Measurements from ENCODE around the gene DLG2. TPM values are rescaled to one million over a fixed set of nuclear protein-coding genes. Genes with fewer than 3 reads are reported as not detected.

Gene DLG2
- total RNA-seq, 4 donors from 2014 or later = 7.3 to 14.1 (median 11.1) TPM

DNA sequence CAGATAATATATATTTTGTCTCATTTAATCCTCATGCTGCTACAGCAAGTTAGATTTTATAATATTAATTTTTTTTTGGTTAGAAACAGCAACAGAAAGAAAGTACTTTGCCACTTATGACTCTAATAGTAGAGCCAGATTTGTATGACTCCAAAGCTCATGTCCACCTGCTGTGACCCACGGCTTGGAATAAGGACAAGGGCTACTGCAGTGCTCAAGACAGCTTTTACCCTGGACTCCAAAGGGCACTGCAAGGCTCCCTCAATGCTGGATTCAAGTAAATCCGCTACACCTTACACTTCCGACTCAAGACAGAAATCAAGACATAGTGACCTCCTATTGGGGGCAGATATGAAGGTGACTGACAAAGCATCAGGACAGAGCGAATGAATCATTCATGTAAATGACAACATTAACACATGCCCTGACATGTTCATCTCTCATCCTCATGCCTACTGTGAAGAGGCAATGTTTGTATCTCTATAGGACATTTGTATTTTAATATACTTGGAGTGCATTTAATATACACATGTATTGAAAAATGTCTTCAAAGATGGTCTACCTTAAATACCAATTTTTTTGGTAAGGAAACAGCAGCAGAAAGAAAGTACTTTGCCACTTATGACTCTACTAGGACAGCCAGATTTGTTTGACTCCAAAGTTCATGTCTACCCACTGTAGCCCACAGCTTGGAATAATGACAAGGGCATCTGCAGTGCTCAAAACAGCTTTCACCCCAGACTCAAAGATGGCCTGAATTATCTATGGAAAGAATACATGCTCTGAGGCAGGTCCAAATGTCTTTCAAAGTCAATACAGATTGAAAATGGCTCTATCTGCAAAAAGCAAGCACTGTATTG, 1965.4 kb downstream of the DLG2 start:
- no peaks in the 10 kb centered on the region for H3K36me3 ChIP-seq
- no peak for DNase-seq (ENCODE audit: extremely low spot score)
- no peaks in the 10 kb centered on the region for H3K27me3 ChIP-seq
- no peaks in the 10 kb centered on the region for H3K4me1 ChIP-seq
- no peak overlapping the region for H3K27ac ChIP-seq (replicated peaks in 1 of 4)
- no peak overlapping the region for H3K4me3 ChIP-seq
- intact Hi-C loops (cut with DNase I) = no loop called here
- no peaks in the 10 kb centered on the region for H3K9me3 ChIP-seq
- 88% methylated on average over 4 of the region's 4 CpGs for WGBS
- TF ChIP-seq, protein P1, sequence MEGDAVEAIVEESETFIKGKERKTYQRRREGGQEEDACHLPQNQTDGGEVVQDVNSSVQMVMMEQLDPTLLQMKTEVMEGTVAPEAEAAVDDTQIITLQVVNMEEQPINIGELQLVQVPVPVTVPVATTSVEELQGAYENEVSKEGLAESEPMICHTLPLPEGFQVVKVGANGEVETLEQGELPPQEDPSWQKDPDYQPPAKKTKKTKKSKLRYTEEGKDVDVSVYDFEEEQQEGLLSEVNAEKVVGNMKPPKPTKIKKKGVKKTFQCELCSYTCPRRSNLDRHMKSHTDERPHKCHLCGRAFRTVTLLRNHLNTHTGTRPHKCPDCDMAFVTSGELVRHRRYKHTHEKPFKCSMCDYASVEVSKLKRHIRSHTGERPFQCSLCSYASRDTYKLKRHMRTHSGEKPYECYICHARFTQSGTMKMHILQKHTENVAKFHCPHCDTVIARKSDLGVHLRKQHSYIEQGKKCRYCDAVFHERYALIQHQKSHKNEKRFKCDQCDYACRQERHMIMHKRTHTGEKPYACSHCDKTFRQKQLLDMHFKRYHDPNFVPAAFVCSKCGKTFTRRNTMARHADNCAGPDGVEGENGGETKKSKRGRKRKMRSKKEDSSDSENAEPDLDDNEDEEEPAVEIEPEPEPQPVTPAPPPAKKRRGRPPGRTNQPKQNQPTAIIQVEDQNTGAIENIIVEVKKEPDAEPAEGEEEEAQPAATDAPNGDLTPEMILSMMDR (IDR thresholded peaks at IDR 0.05) = no peak
- no peak for TF ChIP-seq POLR2AphosphoS5 (IDR thresholded peaks at IDR 0.05)
- no peak for TF ChIP-seq EP300 (IDR thresholded peaks at IDR 0.05)
- TF ChIP-seq POLR2A (IDR thresholded peaks at IDR 0.05; ENCODE audit: low read depth) = no peak

DNA sequence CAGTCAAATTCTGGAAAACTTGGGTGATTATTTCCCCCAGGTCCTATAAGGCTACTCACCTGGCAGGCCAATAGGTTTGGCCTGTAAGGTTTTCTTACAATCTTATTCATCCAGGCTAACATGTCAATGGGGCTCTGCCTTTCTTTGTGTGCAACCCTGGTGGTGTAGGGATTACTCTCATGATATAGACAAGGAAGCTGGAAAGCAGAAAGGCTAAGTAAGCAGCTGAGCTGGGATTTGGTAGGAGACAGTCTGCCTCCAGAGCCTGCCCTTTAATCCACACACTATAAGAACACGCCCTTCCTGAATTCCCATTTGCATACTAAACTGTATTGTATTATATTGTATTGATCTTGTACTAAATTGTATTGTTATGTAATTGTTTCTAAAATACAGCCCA, 1967.7 kb downstream of the DLG2 start:
- no peak overlapping the region for H3K4me3 ChIP-seq
- no peak for DNase-seq (ENCODE audit: extremely low spot score)
- H3K9me3 ChIP-seq = no peaks in the 10 kb centered on the region
- no peak for TF ChIP-seq POLR2AphosphoS5 (IDR thresholded peaks at IDR 0.05)
- TF ChIP-seq, protein P1 (IDR thresholded peaks at IDR 0.05) = no peak
- TF ChIP-seq EP300 (IDR thresholded peaks at IDR 0.05) = no peak
- no peak for TF ChIP-seq POLR2A (IDR thresholded peaks at IDR 0.05; ENCODE audit: low read depth)
- H3K27ac ChIP-seq (replicated peaks in 1 of 4) = no peak overlapping the region
- no peaks in the 10 kb centered on the region for H3K27me3 ChIP-seq
- no peaks in the 10 kb centered on the region for H3K4me1 ChIP-seq
- intact Hi-C loops (cut with DNase I) = no loop called here
- no peaks in the 10 kb centered on the region for H3K36me3 ChIP-seq
- 100% methylated on average over 1 of the region's 1 CpG for WGBS

DNA sequence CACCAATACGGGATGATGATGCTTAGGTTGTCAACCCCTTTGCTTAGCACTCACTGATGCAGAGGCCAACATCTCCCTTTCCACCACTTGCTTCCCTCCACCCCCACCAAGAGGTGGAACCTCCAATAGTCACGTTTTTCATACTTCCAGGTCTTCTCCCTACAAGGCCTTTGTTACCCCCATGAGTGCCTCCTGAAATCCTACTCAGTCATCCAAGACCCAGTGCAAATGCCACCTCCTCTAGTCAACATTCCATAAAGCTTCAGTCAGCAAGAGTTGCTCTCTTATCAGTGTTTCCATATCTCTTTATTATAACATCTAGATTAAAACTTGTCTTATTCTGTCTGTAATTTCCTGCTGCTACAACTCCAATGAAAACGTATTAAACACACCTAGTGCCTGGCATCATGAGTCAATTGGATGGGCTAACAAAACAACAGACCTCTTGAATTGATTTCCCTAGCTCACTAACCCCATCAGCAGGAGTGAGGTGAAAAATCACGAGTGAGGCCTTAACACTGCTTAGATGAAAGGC, 1970.3 kb downstream of the DLG2 start:
- no peak overlapping the region for H3K4me3 ChIP-seq
- no peak overlapping the region for H3K27ac ChIP-seq (replicated peaks in 1 of 4)
- intact Hi-C loops (cut with DNase I) = no loop called here
- TF ChIP-seq POLR2AphosphoS5 (IDR thresholded peaks at IDR 0.05) (no peak), POLR2A (IDR thresholded peaks at IDR 0.05; ENCODE audit: low read depth) (no peak), EP300 (IDR thresholded peaks at IDR 0.05) (no peak)
- TF ChIP-seq, protein P1 (IDR thresholded peaks at IDR 0.05) = no peak
- DNase-seq (ENCODE audit: extremely low spot score) = no peak
- no peaks in the 10 kb centered on the region for H3K4me1 ChIP-seq
- no peaks in the 10 kb centered on the region for H3K36me3 ChIP-seq
- H3K9me3 ChIP-seq = no peaks in the 10 kb centered on the region
- H3K27me3 ChIP-seq = no peaks in the 10 kb centered on the region
- WGBS = 80% methylated on average over 4 of the region's 4 CpGs

DNA sequence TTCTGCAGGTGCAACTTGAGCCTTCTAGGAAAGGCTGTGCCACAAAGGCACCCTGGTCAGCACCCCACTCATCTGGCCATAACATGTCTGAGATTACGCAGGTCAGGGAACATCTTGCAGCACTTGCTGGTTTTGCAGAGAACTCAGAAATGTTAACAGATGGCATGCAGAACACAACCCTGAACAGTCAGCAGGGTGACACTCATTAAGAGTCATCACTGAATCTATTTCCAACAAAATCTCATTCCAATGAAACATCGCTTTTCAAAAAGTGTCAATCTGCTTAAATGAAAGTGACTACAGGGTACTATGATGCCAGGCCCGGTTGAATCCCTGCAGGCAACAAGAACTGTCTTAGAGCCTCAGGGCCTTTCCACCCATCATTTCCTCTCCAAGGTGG, 1971.2 kb downstream of the DLG2 start:
- Histone ChIP-seq H3K27me3 (no peaks in the 10 kb centered on the region), H3K27ac (replicated peaks in 1 of 4) (no peak overlapping the region), H3K4me3 (no peak overlapping the region), H3K9me3 (no peaks in the 10 kb centered on the region), H3K36me3 (no peaks in the 10 kb centered on the region), H3K4me1 (no peaks in the 10 kb centered on the region)
- WGBS = 96% methylated on average over 3 of the region's 3 CpGs
- TF ChIP-seq POLR2A (IDR thresholded peaks at IDR 0.05; ENCODE audit: low read depth) (no peak), EP300 (IDR thresholded peaks at IDR 0.05) (no peak), POLR2AphosphoS5 (IDR thresholded peaks at IDR 0.05) (no peak)
- TF ChIP-seq, protein P1 (IDR thresholded peaks at IDR 0.05) = no peak
- intact Hi-C loops (cut with DNase I) = no loop called here
- no peak for DNase-seq (ENCODE audit: extremely low spot score)
